ENCODE results near the gene GGTA1. TPM values are rescaled to one million over a fixed set of nuclear protein-coding genes. Genes with fewer than 3 reads are reported as not detected.

Gene GGTA1
- total RNA-seq, 4 donors from 2014 or later = 1.9 to 37.8 (median 3.5) TPM; not detected in 1

GRCh38 chr9:121452085-121452484 lies 47.6 kb downstream of the GGTA1 start:
- Histone ChIP-seq H3K36me3 (no peaks in the 10 kb centered on the region), H3K4me3 (no peak overlapping the region), H3K27me3 (peaks cover 15% of the 10 kb centered on the region), H3K9me3 (no peaks in the 10 kb centered on the region), H3K27ac (no peak overlapping the region), H3K4me1 (peaks cover 4 to 12% (median 7%) of the 10 kb centered on the region in 4 donors)
- in situ Hi-C loops (cut with MboI; ENCODE audit: low pct_ligation_motif_present in 1 of 4, low pct_unique_long_range_greater_than_20kb in 1 of 4, low sequenced_read_pairs in 3 of 4) (no loop called here), intact Hi-C loops (cut with DNase I; ENCODE audit: low total_unique reads) (no loop called here)
- WGBS, 2 donors (ENCODE audit: low coverage in 1 of 2) = 94 to 96% methylated on average over 6 of the region's 6 CpGs
- no peak for DNase-seq
- TF ChIP-seq POLR2AphosphoS5 (IDR thresholded peaks at IDR 0.05) = no peak
- TF ChIP-seq POLR2A (IDR thresholded peaks at IDR 0.05) = no peak
- no peak for TF ChIP-seq CTCF (IDR thresholded peaks at IDR 0.05)
- no peak for TF ChIP-seq EP300 (IDR thresholded peaks at IDR 0.05; ENCODE audit: low read depth)

GRCh38 chr9:121451586-121451985 lies 48.1 kb downstream of the GGTA1 start:
- no peak for DNase-seq
- Histone ChIP-seq H3K36me3 (no peaks in the 10 kb centered on the region), H3K4me1 (peaks cover 4 to 12% (median 7%) of the 10 kb centered on the region in 4 donors), H3K27ac (no peak overlapping the region), H3K27me3 (peaks cover 10% of the 10 kb centered on the region), H3K4me3 (no peak overlapping the region), H3K9me3 (no peaks in the 10 kb centered on the region)
- no peak for TF ChIP-seq POLR2A (IDR thresholded peaks at IDR 0.05)
- TF ChIP-seq CTCF (IDR thresholded peaks at IDR 0.05) = no peak
- TF ChIP-seq POLR2AphosphoS5 (IDR thresholded peaks at IDR 0.05) = no peak
- no peak for TF ChIP-seq EP300 (IDR thresholded peaks at IDR 0.05; ENCODE audit: low read depth)
- in situ Hi-C loops (cut with MboI; ENCODE audit: low pct_ligation_motif_present in 1 of 4, low pct_unique_long_range_greater_than_20kb in 1 of 4, low sequenced_read_pairs in 3 of 4) = no loop called here
- intact Hi-C loops (cut with DNase I; ENCODE audit: low total_unique reads) = no loop called here
- 39 to 46% methylated on average over 2 of the region's 2 CpGs for WGBS, 2 donors (ENCODE audit: low coverage in 1 of 2)

GRCh38 chr9:121450241-121450640 lies 49.4 kb downstream of the GGTA1 start:
- H3K4me3 ChIP-seq = no peak overlapping the region
- no peaks in the 10 kb centered on the region for H3K9me3 ChIP-seq
- H3K27me3 ChIP-seq = no peaks in the 10 kb centered on the region
- TF ChIP-seq POLR2AphosphoS5 (IDR thresholded peaks at IDR 0.05) (peak in 2 of 3 donors; percentile 20 to 33), CTCF (IDR thresholded peaks at IDR 0.05) (no peak)
- in situ Hi-C loops (cut with MboI; ENCODE audit: low pct_ligation_motif_present in 1 of 4, low pct_unique_long_range_greater_than_20kb in 1 of 4, low sequenced_read_pairs in 3 of 4) (no loop called here), intact Hi-C loops (cut with DNase I; ENCODE audit: low total_unique reads) (no loop called here)
- 25 to 32% methylated on average over 2 to 3 of the region's 3 CpGs for WGBS, 2 donors (ENCODE audit: low coverage in 1 of 2)
- peaks cover 4 to 12% (median 7%) of the 10 kb centered on the region in 4 donors for H3K4me1 ChIP-seq
- H3K36me3 ChIP-seq = no peaks in the 10 kb centered on the region
- no peak for DNase-seq
- H3K27ac ChIP-seq = no peak overlapping the region

- in situ Hi-C loops (cut with MboI; ENCODE audit: low pct_ligation_motif_present in 1 of 4, low pct_unique_long_range_greater_than_20kb in 1 of 4, low sequenced_read_pairs in 3 of 4) = no loop called here
- TF ChIP-seq EP300 (IDR thresholded peaks at IDR 0.05; ENCODE audit: low read depth) (no peak), POLR2A (IDR thresholded peaks at IDR 0.05) (no peak), CTCF (IDR thresholded peaks at IDR 0.05) (no peak), POLR2AphosphoS5 (IDR thresholded peaks at IDR 0.05) (no peak)
- H3K4me1 ChIP-seq = peaks cover 4 to 12% (median 7%) of the 10 kb centered on the region in 4 donors
- H3K27ac ChIP-seq = no peak overlapping the region
- H3K9me3 ChIP-seq = no peaks in the 10 kb centered on the region
- 26 to 29% methylated on average over 2 of the region's 2 CpGs for WGBS, 2 donors (ENCODE audit: low coverage in 1 of 2)
- H3K36me3 ChIP-seq = no peaks in the 10 kb centered on the region
- no peaks in the 10 kb centered on the region for H3K27me3 ChIP-seq
- intact Hi-C loops (cut with DNase I; ENCODE audit: low total_unique reads) = no loop called here
- DNase-seq = no peak
- H3K4me3 ChIP-seq = no peak overlapping the region
Measured at GRCh38 chr9:121449786-121450185, 49.9 kb downstream of the GGTA1 start.

All from transverse colon (tissue), 4 donors.